CD4-positive, alpha-beta T cell (primary cell): ENCODE data around the gene NMU. TPM values are rescaled to one million over a fixed set of nuclear protein-coding genes. Genes with fewer than 3 reads are reported as not detected.

ENCODE experiments used
- ATAC-seq: fragments of 200-7000 bp; cut with Tn5 transposase; one replicate; pipeline ENCODE4 v1.10.0; 2022; ENCODE audit warnings: mild to moderate bottlenecking; ENCODE audit not compliant: poor library complexity
- CTCF ChIA-PET: fragments of 350-600 bp; sonication (Branson Sonifier 250); formaldehyde crosslinking; loops from one replicate; lab custom pipeline; 2021; ENCODE audit warnings: antibody characterized with exemption, inconsistent platforms; lab: Charles Lee
- POLR2A ChIA-PET: fragments of 350-600 bp; sonication (Branson Sonifier 250); formaldehyde crosslinking; loops from one replicate; lab custom pipeline; 2021; ENCODE audit warnings: antibody characterized with exemption, inconsistent platforms; lab: Charles Lee
- DNase-seq, 14 experiments: peaks; one replicate each; pipeline ENCODE4 v3.0.0-alpha.2; 2013 to 2020; ENCODE audit warnings: mixed read lengths in 2 of 14
- H3K27ac ChIP-seq, 2 donors: one replicate each; pipeline versions ENCODE4 v1.5.1 to v1.7.0; 2013; ENCODE audit warnings: low read length in 2 of 2, low read depth in 1 of 2, mild to moderate bottlenecking in 1 of 2
- H3K27me3 ChIP-seq, 2 experiments: 1 replicate in 1 of 2; 2 replicates in 1 of 2; pipeline versions ENCODE4 v1.6.1 to v1.7.0; 2013; ENCODE audit warnings: low read length in 2 of 2, control low read depth in 1 of 2, mild to moderate bottlenecking in 1 of 2, moderate library complexity in 1 of 2; ENCODE audit not compliant: insufficient read depth in 2 of 2, control insufficient read depth in 1 of 2
- H3K36me3 ChIP-seq: one replicate; pipeline ENCODE4 v1.6.1; 2013; ENCODE audit warnings: low read length, control low read depth; ENCODE audit not compliant: insufficient read depth
- H3K4me1 ChIP-seq: one replicate; pipeline ENCODE4 v1.6.1; 2013; ENCODE audit warnings: low read length, control low read depth; ENCODE audit not compliant: insufficient read depth
- H3K4me3 ChIP-seq: one replicate; pipeline ENCODE4 v1.5.1; 2013; ENCODE audit warnings: mild to moderate bottlenecking, low read length, moderate library complexity
- H3K9me3 ChIP-seq, 2 experiments: 1 replicate in 1 of 2; 2 replicates in 1 of 2; pipeline versions ENCODE4 v1.6.1 to v1.7.0; 2013; ENCODE audit warnings: low read length in 2 of 2, mild to moderate bottlenecking in 2 of 2, control low read depth in 1 of 2, moderate library complexity in 1 of 2; ENCODE audit not compliant: control insufficient read depth in 1 of 2, insufficient read depth in 1 of 2
- H3K27ac Mint-ChIP-seq: one replicate; pipeline ENCODE4 v1.8.0; 2020; ENCODE audit warnings: mixed read lengths
- H3K27me3 Mint-ChIP-seq: one replicate; pipeline ENCODE4 v1.8.0; 2021; ENCODE audit warnings: mixed read lengths
- H3K36me3 Mint-ChIP-seq: one replicate; pipeline ENCODE4 v1.8.0; 2021; ENCODE audit warnings: low read depth, mixed read lengths
- H3K4me1 Mint-ChIP-seq: one replicate; pipeline ENCODE4 v1.8.0; 2021; ENCODE audit warnings: low read depth, mixed read lengths
- H3K4me3 Mint-ChIP-seq: one replicate; pipeline ENCODE4 v1.8.0; 2020; ENCODE audit warnings: mild to moderate bottlenecking, mixed read lengths
- H3K9me3 Mint-ChIP-seq: one replicate; pipeline ENCODE4 v1.8.0; 2020; ENCODE audit warnings: mixed read lengths
- intact Hi-C, 2 experiments: fragments of 100-400 bp; cut with DNase I in 1 of 2; cut with micrococcal nuclease in 1 of 2; formaldehyde crosslinking; loops; one replicate each; pipeline versions ENCODE4 v1.15.1 to v1.9.0; 2023 to 2025; cut with DNase I, micrococcal nuclease
- total RNA-seq, 174 experiments: library from RNA in 2 of 174; stranded (reverse) in 2 of 174; gene quantifications; one replicate each; pipeline ENCODE4 v1.2.3 and lab custom pipeline; 2021 to 2026
- TF ChIP-seq, protein P1 (sequence below): fragments of 200-600 bp; IDR thresholded peaks from one replicate; pipeline ENCODE4 v1.8.0; 2022; ENCODE audit warnings: antibody characterized with exemption, mild to moderate bottlenecking

NMU gene
- total RNA-seq, 2 experiments from 2014 or later: not detected

DNA sequence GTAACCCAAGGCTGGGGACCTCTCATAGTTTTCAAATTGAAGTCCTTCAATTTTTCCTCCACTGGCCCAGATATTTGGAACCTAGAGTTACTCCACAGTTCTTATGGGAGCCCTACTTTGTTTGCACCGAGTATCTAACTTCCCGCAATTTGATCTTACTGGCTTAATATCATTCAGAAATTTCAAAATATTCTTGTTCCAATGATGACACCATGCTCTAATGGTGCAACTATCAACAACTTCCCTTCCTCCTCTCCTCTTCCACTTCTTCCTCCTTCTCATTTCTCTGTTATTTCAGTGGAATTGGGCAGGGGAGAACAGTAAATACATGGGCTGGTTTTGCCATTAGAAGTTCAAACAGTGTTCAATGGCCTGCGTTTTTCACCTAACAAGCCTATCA is 64.3 kb downstream of the NMU start:
- Mint-ChIP-seq H3K27me3 (peaks cover 15% of the 10 kb centered on the region), H3K4me1 (no peaks in the 10 kb centered on the region), H3K27ac (no peak overlapping the region), H3K36me3 (no peaks in the 10 kb centered on the region), H3K9me3 (peaks cover 11% of the 10 kb centered on the region), H3K4me3 (no peak overlapping the region)
- ATAC-seq (no peak), DNase-seq (no peak)
- Histone ChIP-seq H3K27ac (no peak overlapping the region), H3K9me3 (peaks cover 10 to 16% of the 10 kb centered on the region in 2 experiments), H3K36me3 (no peaks in the 10 kb centered on the region), H3K4me1 (no peaks in the 10 kb centered on the region), H3K4me3 (no peak overlapping the region), H3K27me3 (no peaks in the 10 kb centered on the region)
- intact Hi-C loops: no loop called here
- ChIA-PET POLR2A (no interaction called here), CTCF (no interaction called here)
- TF ChIP-seq, protein P1, sequence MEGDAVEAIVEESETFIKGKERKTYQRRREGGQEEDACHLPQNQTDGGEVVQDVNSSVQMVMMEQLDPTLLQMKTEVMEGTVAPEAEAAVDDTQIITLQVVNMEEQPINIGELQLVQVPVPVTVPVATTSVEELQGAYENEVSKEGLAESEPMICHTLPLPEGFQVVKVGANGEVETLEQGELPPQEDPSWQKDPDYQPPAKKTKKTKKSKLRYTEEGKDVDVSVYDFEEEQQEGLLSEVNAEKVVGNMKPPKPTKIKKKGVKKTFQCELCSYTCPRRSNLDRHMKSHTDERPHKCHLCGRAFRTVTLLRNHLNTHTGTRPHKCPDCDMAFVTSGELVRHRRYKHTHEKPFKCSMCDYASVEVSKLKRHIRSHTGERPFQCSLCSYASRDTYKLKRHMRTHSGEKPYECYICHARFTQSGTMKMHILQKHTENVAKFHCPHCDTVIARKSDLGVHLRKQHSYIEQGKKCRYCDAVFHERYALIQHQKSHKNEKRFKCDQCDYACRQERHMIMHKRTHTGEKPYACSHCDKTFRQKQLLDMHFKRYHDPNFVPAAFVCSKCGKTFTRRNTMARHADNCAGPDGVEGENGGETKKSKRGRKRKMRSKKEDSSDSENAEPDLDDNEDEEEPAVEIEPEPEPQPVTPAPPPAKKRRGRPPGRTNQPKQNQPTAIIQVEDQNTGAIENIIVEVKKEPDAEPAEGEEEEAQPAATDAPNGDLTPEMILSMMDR: no peak

DNA sequence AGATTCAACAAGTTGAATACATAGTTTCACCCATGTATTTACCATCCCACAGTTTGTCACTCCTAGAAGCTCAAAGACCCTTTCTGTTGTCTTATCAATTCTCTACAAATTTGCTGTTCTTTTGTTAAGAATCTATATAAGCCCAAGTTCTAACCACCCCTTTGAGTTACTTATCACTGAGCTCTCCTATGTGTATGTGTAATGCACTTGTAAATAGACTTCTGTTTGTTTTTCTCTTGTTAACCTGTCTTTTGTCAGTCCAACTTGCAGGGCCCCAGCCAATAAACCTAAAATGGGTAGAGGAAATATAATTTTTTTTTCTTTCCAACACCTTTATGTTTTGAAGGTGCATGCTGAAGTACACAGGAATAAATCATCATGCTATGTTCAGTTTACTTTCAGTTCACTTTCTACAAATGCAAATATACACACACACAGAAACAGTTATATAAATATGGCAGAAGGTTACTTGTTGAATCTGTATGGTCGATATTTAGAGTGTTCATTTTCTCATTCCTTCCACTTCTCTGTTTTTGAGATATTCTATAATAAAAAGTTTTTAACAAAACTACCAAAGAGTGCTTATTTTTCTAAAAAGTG is 67.1 kb downstream of the NMU start:
- Histone ChIP-seq H3K36me3 (no peaks in the 10 kb centered on the region), H3K4me3 (no peak overlapping the region), H3K27ac (no peak overlapping the region), H3K4me1 (no peaks in the 10 kb centered on the region), H3K9me3 (no peaks in the 10 kb centered on the region), H3K27me3 (no peaks in the 10 kb centered on the region)
- no peaks in the 10 kb centered on the region for H3K36me3 Mint-ChIP-seq
- no peaks in the 10 kb centered on the region for H3K4me1 Mint-ChIP-seq
- intact Hi-C loops: no loop called here
- ChIA-PET POLR2A (no interaction called here), CTCF (no interaction called here)
- H3K27ac Mint-ChIP-seq: no peak overlapping the region
- H3K4me3 Mint-ChIP-seq: no peak overlapping the region
- DNase-seq: no peak
- no peak for ATAC-seq
- no peaks in the 10 kb centered on the region for H3K9me3 Mint-ChIP-seq
- TF ChIP-seq, protein P1: no peak
- H3K27me3 Mint-ChIP-seq: peaks cover 15% of the 10 kb centered on the region

DNA sequence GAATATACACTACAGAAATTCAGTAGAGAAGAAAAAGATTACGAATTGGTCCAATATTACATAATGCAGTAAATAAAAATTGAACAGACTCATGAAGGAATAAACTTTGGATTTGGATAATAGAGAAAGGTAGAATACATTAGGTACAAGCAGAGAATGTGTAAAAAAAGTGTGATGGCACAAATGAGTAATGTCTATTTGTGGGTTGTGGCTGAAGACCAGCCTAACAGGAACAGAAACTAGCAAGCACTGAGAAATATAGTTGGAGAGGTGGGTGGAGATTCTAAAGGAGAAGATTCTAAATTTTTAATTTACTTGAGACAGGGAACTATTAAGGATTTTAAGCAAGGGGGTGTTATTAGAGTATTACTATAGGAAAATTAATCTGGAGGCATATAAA is 74.2 kb downstream of the NMU start:
- Histone ChIP-seq H3K4me3 (no peak overlapping the region), H3K9me3 (no peaks in the 10 kb centered on the region), H3K27ac (no peak overlapping the region), H3K27me3 (no peaks in the 10 kb centered on the region), H3K4me1 (no peaks in the 10 kb centered on the region), H3K36me3 (no peaks in the 10 kb centered on the region)
- peak in 2 of 14 experiments; percentile 18 to 20 for DNase-seq
- H3K9me3 Mint-ChIP-seq: no peaks in the 10 kb centered on the region
- ATAC-seq: no peak
- H3K4me3 Mint-ChIP-seq: no peak overlapping the region
- TF ChIP-seq, protein P1: no peak
- intact Hi-C loops: no loop called here
- CTCF ChIA-PET: no interaction called here
- POLR2A ChIA-PET: no interaction called here
- H3K27me3 Mint-ChIP-seq: peaks cover 4% of the 10 kb centered on the region
- H3K27ac Mint-ChIP-seq: no peak overlapping the region
- no peaks in the 10 kb centered on the region for H3K36me3 Mint-ChIP-seq
- no peaks in the 10 kb centered on the region for H3K4me1 Mint-ChIP-seq
